ENCODE results near the gene FAAP100. TPM values are rescaled to one million over a fixed set of nuclear protein-coding genes. Genes with fewer than 3 reads are reported as not detected.

FAAP100 gene
- total and polyA plus RNA-seq, 7 donors: 11.6 to 16.3 (median 12.6) TPM

DNA sequence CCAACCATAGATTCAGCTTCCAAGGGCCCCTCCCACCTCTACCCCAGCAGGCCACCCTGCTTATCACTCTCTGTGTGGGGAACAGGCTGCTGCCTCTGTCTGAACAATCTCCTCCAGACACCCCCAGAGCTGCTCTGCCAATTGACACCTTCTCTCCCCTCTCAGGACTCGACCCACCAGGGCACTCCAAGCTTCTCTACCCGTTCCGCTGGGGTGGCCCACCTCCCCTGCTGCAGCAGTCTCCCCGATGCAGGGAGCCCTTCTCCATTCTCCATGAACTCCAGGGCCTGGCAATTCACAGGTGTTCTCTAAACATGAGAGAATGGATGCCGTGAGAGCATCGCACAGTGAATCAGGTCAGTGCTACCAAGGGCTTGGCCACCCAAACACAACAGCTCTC is 28.3 kb upstream of the FAAP100 start:
- TF ChIP-seq, protein P1, sequence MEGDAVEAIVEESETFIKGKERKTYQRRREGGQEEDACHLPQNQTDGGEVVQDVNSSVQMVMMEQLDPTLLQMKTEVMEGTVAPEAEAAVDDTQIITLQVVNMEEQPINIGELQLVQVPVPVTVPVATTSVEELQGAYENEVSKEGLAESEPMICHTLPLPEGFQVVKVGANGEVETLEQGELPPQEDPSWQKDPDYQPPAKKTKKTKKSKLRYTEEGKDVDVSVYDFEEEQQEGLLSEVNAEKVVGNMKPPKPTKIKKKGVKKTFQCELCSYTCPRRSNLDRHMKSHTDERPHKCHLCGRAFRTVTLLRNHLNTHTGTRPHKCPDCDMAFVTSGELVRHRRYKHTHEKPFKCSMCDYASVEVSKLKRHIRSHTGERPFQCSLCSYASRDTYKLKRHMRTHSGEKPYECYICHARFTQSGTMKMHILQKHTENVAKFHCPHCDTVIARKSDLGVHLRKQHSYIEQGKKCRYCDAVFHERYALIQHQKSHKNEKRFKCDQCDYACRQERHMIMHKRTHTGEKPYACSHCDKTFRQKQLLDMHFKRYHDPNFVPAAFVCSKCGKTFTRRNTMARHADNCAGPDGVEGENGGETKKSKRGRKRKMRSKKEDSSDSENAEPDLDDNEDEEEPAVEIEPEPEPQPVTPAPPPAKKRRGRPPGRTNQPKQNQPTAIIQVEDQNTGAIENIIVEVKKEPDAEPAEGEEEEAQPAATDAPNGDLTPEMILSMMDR (IDR thresholded peaks at IDR 0.05): no peak
- peaks cover 15% of the 10 kb centered on the region for H3K4me1 ChIP-seq
- H3K27ac ChIP-seq: no peak overlapping the region
- H3K36me3 ChIP-seq (ENCODE audit: insufficient read depth in 1 of 2, low read depth in 1 of 2): peaks cover 7 to 80% of the 10 kb centered on the region in 2 donors
- no peak for ATAC-seq
- H3K4me3 ChIP-seq: no peak overlapping the region
- intact Hi-C loops (cut with DNase I): no loop called here
- no peaks in the 10 kb centered on the region for H3K27me3 ChIP-seq (ENCODE audit: insufficient read depth in 3 of 3, low read length in 2 of 3)
- WGBS, 3 donors: 92 to 94% (median 93%) methylated on average over 6 of the region's 6 CpGs
- no peak for DNase-seq
- H3K9me3 ChIP-seq: no peaks in the 10 kb centered on the region

DNA sequence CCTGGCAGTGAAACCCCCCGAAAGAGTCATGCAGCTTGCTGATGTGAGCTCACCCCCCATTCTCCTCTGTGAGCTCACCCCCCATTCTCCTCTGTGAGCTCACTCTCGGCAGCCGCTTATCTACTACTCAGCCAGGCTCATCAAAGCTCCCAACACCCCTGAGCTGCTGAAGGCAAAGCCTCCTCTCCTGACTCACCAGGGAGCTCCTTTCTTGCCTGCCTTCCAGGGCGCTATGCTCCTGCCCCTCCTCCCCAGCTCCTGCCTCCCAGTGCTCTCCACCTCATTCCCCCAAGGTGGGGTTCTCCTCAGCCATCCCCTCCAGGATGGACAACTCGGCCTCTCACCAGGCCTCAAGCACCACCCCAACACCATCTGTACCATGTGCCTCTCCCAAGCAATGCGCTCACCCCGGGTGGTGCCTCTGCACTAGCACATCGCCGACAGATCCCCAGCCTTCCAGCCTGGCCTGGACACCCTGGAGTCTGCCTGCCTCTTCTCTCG is 27.7 kb upstream of the FAAP100 start:
- H3K4me3 ChIP-seq: no peak overlapping the region
- DNase-seq (no peak), ATAC-seq (no peak)
- 92 to 93% (median 92%) methylated on average over 10 of the region's 10 CpGs for WGBS, 3 donors
- H3K4me1 ChIP-seq: peaks cover 15% of the 10 kb centered on the region
- H3K27me3 ChIP-seq (ENCODE audit: insufficient read depth in 3 of 3, low read length in 2 of 3): no peaks in the 10 kb centered on the region
- H3K36me3 ChIP-seq (ENCODE audit: insufficient read depth in 1 of 2, low read depth in 1 of 2): peaks cover 7 to 81% of the 10 kb centered on the region in 2 donors
- TF ChIP-seq, protein P1 (IDR thresholded peaks at IDR 0.05): no peak
- no peaks in the 10 kb centered on the region for H3K9me3 ChIP-seq
- no peak overlapping the region for H3K27ac ChIP-seq
- intact Hi-C loops (cut with DNase I): no loop called here

DNA sequence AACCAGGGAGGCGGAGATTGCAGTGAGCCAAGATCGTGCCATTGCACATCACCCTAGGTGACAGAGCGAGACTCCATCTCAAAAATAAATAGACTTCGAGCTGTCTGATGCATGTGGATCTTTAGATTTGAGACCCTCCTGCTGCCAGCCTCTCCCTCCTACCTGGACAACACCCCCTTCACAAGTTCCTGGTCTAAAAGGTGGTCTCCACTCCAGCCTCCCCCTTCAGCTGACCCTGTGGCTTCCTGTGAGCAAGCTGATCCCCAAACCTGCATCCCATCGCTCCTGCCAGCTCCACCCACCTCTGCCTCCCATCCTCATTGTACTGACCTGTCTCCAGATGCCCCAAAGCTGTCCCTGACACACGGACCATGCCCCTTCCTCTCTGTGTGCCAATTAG is 27.1 kb upstream of the FAAP100 start:
- H3K9me3 ChIP-seq: no peaks in the 10 kb centered on the region
- no peak overlapping the region for H3K27ac ChIP-seq
- TF ChIP-seq, protein P1 (IDR thresholded peaks at IDR 0.05): no peak
- DNase-seq (no peak), ATAC-seq (no peak)
- peaks cover 15% of the 10 kb centered on the region for H3K4me1 ChIP-seq
- no peaks in the 10 kb centered on the region for H3K27me3 ChIP-seq (ENCODE audit: insufficient read depth in 3 of 3, low read length in 2 of 3)
- WGBS, 3 donors: 83 to 94% (median 90%) methylated on average over 6 of the region's 6 CpGs
- no peak overlapping the region for H3K4me3 ChIP-seq
- intact Hi-C loops (cut with DNase I): no loop called here
- peaks cover 7 to 81% of the 10 kb centered on the region in 2 donors for H3K36me3 ChIP-seq (ENCODE audit: insufficient read depth in 1 of 2, low read depth in 1 of 2)

DNA sequence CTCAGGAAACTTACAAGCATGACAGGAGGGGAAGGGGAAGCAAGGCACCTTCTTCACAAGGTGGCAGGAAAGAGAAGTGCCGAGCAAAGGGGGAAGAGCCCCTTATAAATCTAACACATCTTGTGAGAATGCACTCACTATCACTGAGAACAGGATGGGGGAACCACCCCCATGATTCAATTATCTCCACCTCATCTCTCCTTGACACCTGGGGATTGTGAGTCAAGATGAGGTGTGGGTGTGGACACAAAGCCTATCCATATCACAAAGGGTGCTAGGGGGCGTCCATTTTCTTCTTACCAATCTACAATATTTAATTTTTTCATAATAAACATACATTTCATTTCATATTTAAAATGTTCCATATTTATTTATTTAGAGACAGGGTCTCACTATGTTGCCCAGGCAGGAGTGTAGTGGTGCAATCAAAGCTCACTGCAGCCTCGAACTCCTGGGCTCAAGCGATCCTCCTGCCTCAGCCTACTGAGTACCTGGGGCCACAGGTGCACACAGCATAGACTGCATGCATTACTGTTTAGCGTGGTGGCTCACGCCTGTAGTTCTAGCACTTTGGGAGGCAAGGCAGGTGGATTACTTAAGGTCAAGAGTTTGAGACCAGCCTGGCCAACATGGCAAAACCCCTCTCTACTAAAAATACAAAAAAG is 26.5 kb upstream of the FAAP100 start:
- H3K4me1 ChIP-seq: peaks cover 15% of the 10 kb centered on the region
- 93 to 96% (median 93%) methylated on average over 6 of the region's 6 CpGs for WGBS, 3 donors
- H3K36me3 ChIP-seq (ENCODE audit: insufficient read depth in 1 of 2, low read depth in 1 of 2): peaks cover 7 to 81% of the 10 kb centered on the region in 2 donors
- no peaks in the 10 kb centered on the region for H3K27me3 ChIP-seq (ENCODE audit: insufficient read depth in 3 of 3, low read length in 2 of 3)
- no peak overlapping the region for H3K27ac ChIP-seq
- H3K9me3 ChIP-seq: no peaks in the 10 kb centered on the region
- ATAC-seq (no peak), DNase-seq (no peak)
- TF ChIP-seq, protein P1 (IDR thresholded peaks at IDR 0.05): no peak
- intact Hi-C loops (cut with DNase I): no loop called here
- H3K4me3 ChIP-seq: no peak overlapping the region

All from psoas muscle (tissue), 8 donors.